Fibroblast of skin of abdomen (primary cell): Measurements from ENCODE around the gene TBCD.
A peak's percentile ranks its signal among the peaks of the same experiment; 100 is the strongest.

Experiments
- DNase-seq: peaks from one replicate; pipeline ENCODE4 v3.0.0-alpha.2; 2013

Gene TBCD

GRCh38 chr17:82835122-82835521 is 83.3 kb downstream of the TBCD start:
- DNase-seq = no peak

GRCh38 chr17:82835766-82836512 is 84.1 kb downstream of the TBCD start:
- no peak for DNase-seq

GRCh38 chr17:82836823-82837357 is 85.0 kb downstream of the TBCD start:
- DNase-seq = no peak

GRCh38 chr17:82837586-82838320 is 85.9 kb downstream of the TBCD start:
- no peak for DNase-seq

GRCh38 chr17:82838386-82839063 is 86.7 kb downstream of the TBCD start:
- DNase-seq = no peak

GRCh38 chr17:82839617-82840292 is 87.9 kb downstream of the TBCD start, which contains the start of gene ZNF750:
Gene ZNF750 (minus strand): TSS chr17:82840022. CDS start chr17:82832454, 7,568 bp downstream.
- no peak for DNase-seq

- DNase-seq = no peak
These were observed 88.6 kb downstream of the TBCD start for GRCh38 chr17:82840431-82840831.

GRCh38 chr17:82841921-82842596 is 90.2 kb downstream of the TBCD start:
- DNase-seq = no peak

- no peak for DNase-seq
These were observed 92.2 kb downstream of the TBCD start for GRCh38 chr17:82843904-82844680.

- no peak for DNase-seq
These were observed 92.9 kb downstream of the TBCD start for GRCh38 chr17:82844796-82845162.

GRCh38 chr17:82845163-82845807 is 93.4 kb downstream of the TBCD start:
- DNase-seq = no peak

- DNase-seq = no peak
These were observed 94.3 kb downstream of the TBCD start for GRCh38 chr17:82846061-82846691.

GRCh38 chr17:82848022-82848592 is 96.2 kb downstream of the TBCD start:
- DNase-seq = peak; percentile 62

- no peak for DNase-seq
These were observed 97.4 kb downstream of the TBCD start for GRCh38 chr17:82849076-82849945.

- DNase-seq = no peak
These were observed 99.5 kb downstream of the TBCD start for GRCh38 chr17:82851381-82851780.

- DNase-seq = no peak
These were observed 102.4 kb downstream of the TBCD start for GRCh38 chr17:82854226-82854625.

- no peak for DNase-seq
These were observed 104.5 kb downstream of the TBCD start for GRCh38 chr17:82856361-82856760.

- no peak for DNase-seq
These were observed 106.7 kb downstream of the TBCD start for GRCh38 chr17:82858376-82859126.
